Measurements from ENCODE around the gene THSD7B. TPM values are rescaled to one million over a fixed set of nuclear protein-coding genes. Genes with fewer than 3 reads are reported as not detected.

The THSD7B gene
- polyA plus RNA-seq, 1 donor from 2014 or later = 0.46 TPM

GRCh38 chr2:137050949-137051348 is 285.6 kb downstream of the THSD7B start:
- no peaks in the 10 kb centered on the region for H3K79me2 ChIP-seq (replicated peaks; ENCODE audit: insufficient read depth, low read length)
- no peaks in the 10 kb centered on the region for H3F3A ChIP-seq (ENCODE audit: insufficient read depth, low read length, poor library complexity, severe bottlenecking)
- H4K20me1 ChIP-seq (ENCODE audit: insufficient read depth) = no peaks in the 10 kb centered on the region
- H3K27ac ChIP-seq (ENCODE audit: low read length) = no peak overlapping the region
- no peak overlapping the region for H3K9ac ChIP-seq (ENCODE audit: low read length)
- H3K9me3 ChIP-seq (ENCODE audit: low read length) = no peaks in the 10 kb centered on the region
- no peak overlapping the region for H2AFZ ChIP-seq (ENCODE audit: low read depth, low read length)
- no peaks in the 10 kb centered on the region for H3K9me2 ChIP-seq (ENCODE audit: insufficient read depth, low read length)
- H3K36me3 ChIP-seq (ENCODE audit: insufficient read depth, low read length) = no peaks in the 10 kb centered on the region
- no peaks in the 10 kb centered on the region for H3K27me3 ChIP-seq (ENCODE audit: insufficient read depth, low read depth, low read length)
- TF ChIP-seq RAD21 (conservative IDR thresholded peaks at IDR 0.05) = peak; percentile 73
- TF ChIP-seq CTCF (IDR thresholded peaks at IDR 0.05; ENCODE audit: poor library complexity, severe bottlenecking) = peak; percentile 65
- TF ChIP-seq EZH2 (IDR thresholded peaks at IDR 0.05; ENCODE audit: borderline replicate concordance, insufficient read depth, low read length, poor library complexity, severe bottlenecking) = no peak
- TF ChIP-seq SMC3 (conservative IDR thresholded peaks at IDR 0.05; ENCODE audit: poor library complexity) = peak; percentile 77
- TF ChIP-seq EP300 (conservative IDR thresholded peaks at IDR 0.05; ENCODE audit: poor library complexity, severe bottlenecking) = no peak
- no peak overlapping the region for H3K4me2 ChIP-seq (ENCODE audit: low read length)
- H3K4me3 ChIP-seq (ENCODE audit: low read length) = no peak overlapping the region

- Histone ChIP-seq H3K9me3 (ENCODE audit: low read length) (no peaks in the 10 kb centered on the region), H3K36me3 (ENCODE audit: insufficient read depth, low read length) (no peaks in the 10 kb centered on the region), H3F3A (ENCODE audit: insufficient read depth, low read length, poor library complexity, severe bottlenecking) (no peaks in the 10 kb centered on the region), H2AFZ (ENCODE audit: low read depth, low read length) (no peak overlapping the region), H3K9ac (ENCODE audit: low read length) (no peak overlapping the region), H3K4me3 (ENCODE audit: low read length) (no peak overlapping the region), H3K27me3 (ENCODE audit: insufficient read depth, low read depth, low read length) (no peaks in the 10 kb centered on the region), H3K9me2 (ENCODE audit: insufficient read depth, low read length) (no peaks in the 10 kb centered on the region), H4K20me1 (ENCODE audit: insufficient read depth) (no peaks in the 10 kb centered on the region), H3K4me2 (ENCODE audit: low read length) (no peak overlapping the region), H3K79me2 (replicated peaks; ENCODE audit: insufficient read depth, low read length) (no peaks in the 10 kb centered on the region), H3K27ac (ENCODE audit: low read length) (no peak overlapping the region)
- TF ChIP-seq REST (IDR thresholded peaks at IDR 0.05; ENCODE audit: borderline replicate concordance) = no peak
- no peak for TF ChIP-seq MXI1 (conservative IDR thresholded peaks at IDR 0.05; ENCODE audit: poor library complexity, severe bottlenecking)
- TF ChIP-seq CTCF (IDR thresholded peaks at IDR 0.05; ENCODE audit: poor library complexity, severe bottlenecking) = no peak
- no peak for TF ChIP-seq EP300 (conservative IDR thresholded peaks at IDR 0.05; ENCODE audit: poor library complexity, severe bottlenecking)
- no peak for TF ChIP-seq TAF1 (IDR thresholded peaks at IDR 0.05; ENCODE audit: low read depth)
- TF ChIP-seq RAD21 (conservative IDR thresholded peaks at IDR 0.05) = no peak
- no peak for TF ChIP-seq SMC3 (conservative IDR thresholded peaks at IDR 0.05; ENCODE audit: poor library complexity)
- TF ChIP-seq EZH2 (IDR thresholded peaks at IDR 0.05; ENCODE audit: borderline replicate concordance, insufficient read depth, low read length, poor library complexity, severe bottlenecking) = no peak
- no peak for TF ChIP-seq POLR2AphosphoS5 (IDR thresholded peaks at IDR 0.05)
These were observed 286.5 kb downstream of the THSD7B start for GRCh38 chr2:137051778-137052398.
